ENCODE measurements around the gene NTPCR. TPM values are rescaled to one million over a fixed set of nuclear protein-coding genes. Genes with fewer than 3 reads are reported as not detected.

NTPCR gene
- total RNA-seq, 1 experiment from 2014 or later, result 45.3 TPM

DNA sequence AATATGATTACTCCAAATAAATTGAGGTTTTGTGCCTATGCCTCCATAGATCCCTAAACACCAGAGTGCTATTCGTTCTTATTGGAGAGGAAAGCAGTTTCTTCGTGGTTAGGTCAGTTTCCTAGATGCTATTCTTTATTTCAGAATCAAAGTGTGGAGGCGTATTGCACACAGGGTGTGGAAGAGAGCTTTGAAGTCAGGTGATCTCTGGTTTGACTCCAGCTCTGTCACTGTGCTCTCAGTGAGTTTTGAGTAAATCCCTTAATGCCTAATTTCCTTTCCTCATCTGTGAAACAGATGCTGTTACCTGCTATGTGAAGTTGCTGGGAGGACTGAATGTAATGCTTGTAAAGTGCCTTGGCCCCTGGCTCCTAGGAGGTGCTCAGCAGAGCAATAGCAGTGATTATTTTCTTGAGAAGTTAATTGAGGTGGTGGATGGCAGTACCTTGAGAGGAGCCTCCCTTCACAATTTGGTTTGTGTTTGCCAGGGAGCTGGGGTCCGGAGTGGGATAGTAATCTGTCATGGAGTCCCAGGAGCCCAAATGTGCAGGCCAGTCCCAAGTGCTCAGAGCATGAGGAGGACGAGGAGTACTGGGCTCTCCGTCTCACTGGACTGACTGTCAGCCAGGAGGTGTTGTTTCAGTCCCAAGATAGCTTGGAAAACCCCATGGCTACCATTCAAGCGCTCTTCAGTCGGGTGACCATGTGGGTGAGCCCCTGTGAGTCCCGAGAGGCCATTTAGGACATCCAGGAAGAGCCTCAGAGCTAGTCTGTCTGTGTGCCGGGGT lies 14.9 kb downstream of the NTPCR start:
- no peaks in the 10 kb centered on the region for H3K9me3 ChIP-seq (ENCODE audit: insufficient read depth, low read depth)
- BruUV-seq (replicated peaks), result no TSS peak
- no peaks in the 10 kb centered on the region for H3K79me2 ChIP-seq (ENCODE audit: low read depth)
- H2AFZ ChIP-seq, result no peak overlapping the region
- H3K27ac ChIP-seq, result no peak overlapping the region
- no peaks in the 10 kb centered on the region for H3K4me1 ChIP-seq (replicated peaks; ENCODE audit: insufficient read depth)
- H3K36me3 ChIP-seq (ENCODE audit: low read depth), result peaks cover 7% of the 10 kb centered on the region; the same call in 1 of the 2 replicates
- no peaks in the 10 kb centered on the region for H3K27me3 ChIP-seq (ENCODE audit: insufficient read depth, low read depth)
- H4K20me1 ChIP-seq (ENCODE audit: insufficient read depth), result no peaks in the 10 kb centered on the region
- POLR2A ChIA-PET (ENCODE audit: unreplicated experiment), result no interaction called here
- H3K4me2 ChIP-seq, result no peak overlapping the region
- H3F3A ChIP-seq (ENCODE audit: insufficient read depth, low read depth), result no peaks in the 10 kb centered on the region
- TF ChIP-seq, protein P1, sequence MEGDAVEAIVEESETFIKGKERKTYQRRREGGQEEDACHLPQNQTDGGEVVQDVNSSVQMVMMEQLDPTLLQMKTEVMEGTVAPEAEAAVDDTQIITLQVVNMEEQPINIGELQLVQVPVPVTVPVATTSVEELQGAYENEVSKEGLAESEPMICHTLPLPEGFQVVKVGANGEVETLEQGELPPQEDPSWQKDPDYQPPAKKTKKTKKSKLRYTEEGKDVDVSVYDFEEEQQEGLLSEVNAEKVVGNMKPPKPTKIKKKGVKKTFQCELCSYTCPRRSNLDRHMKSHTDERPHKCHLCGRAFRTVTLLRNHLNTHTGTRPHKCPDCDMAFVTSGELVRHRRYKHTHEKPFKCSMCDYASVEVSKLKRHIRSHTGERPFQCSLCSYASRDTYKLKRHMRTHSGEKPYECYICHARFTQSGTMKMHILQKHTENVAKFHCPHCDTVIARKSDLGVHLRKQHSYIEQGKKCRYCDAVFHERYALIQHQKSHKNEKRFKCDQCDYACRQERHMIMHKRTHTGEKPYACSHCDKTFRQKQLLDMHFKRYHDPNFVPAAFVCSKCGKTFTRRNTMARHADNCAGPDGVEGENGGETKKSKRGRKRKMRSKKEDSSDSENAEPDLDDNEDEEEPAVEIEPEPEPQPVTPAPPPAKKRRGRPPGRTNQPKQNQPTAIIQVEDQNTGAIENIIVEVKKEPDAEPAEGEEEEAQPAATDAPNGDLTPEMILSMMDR (conservative IDR thresholded peaks at IDR 0.05), result no peak
- TF ChIP-seq EZH2 (IDR thresholded peaks at IDR 0.05; ENCODE audit: low read depth), result no peak
- CTCF ChIA-PET, result no interaction called here
- DNase-seq, result no peak
- H3K9me2 ChIP-seq (ENCODE audit: insufficient read depth), result no peaks in the 10 kb centered on the region
- H3K4me3 ChIP-seq, result no peak overlapping the region
- intact Hi-C loops (cut with micrococcal nuclease; ENCODE audit: unreplicated experiment), result no loop called here

- Histone ChIP-seq H3K79me2 (ENCODE audit: low read depth) (no peaks in the 10 kb centered on the region), H3K4me1 (replicated peaks; ENCODE audit: insufficient read depth) (no peaks in the 10 kb centered on the region), H3F3A (ENCODE audit: insufficient read depth, low read depth) (no peaks in the 10 kb centered on the region), H2AFZ (no peak overlapping the region), H3K4me3 (no peak overlapping the region), H3K9me2 (ENCODE audit: insufficient read depth) (no peaks in the 10 kb centered on the region), H4K20me1 (ENCODE audit: insufficient read depth) (no peaks in the 10 kb centered on the region), H3K27me3 (ENCODE audit: insufficient read depth, low read depth) (no peaks in the 10 kb centered on the region), H3K9me3 (ENCODE audit: insufficient read depth, low read depth) (no peaks in the 10 kb centered on the region), H3K4me2 (no peak overlapping the region), H3K36me3 (ENCODE audit: low read depth) (peaks cover 7% of the 10 kb centered on the region; the same call in 1 of the 2 replicates), H3K27ac (no peak overlapping the region)
- ChIA-PET CTCF (no interaction called here), POLR2A (ENCODE audit: unreplicated experiment) (no interaction called here)
- TF ChIP-seq, protein P1 (conservative IDR thresholded peaks at IDR 0.05), result no peak
- TF ChIP-seq EZH2 (IDR thresholded peaks at IDR 0.05; ENCODE audit: low read depth), result no peak
- DNase-seq, result no peak
- no TSS peak for BruUV-seq (replicated peaks)
- intact Hi-C loops (cut with micrococcal nuclease; ENCODE audit: unreplicated experiment), result no loop called here
These were observed 15.5 kb downstream of the NTPCR start for GRCh38 chr1:232965912-232966217.

DNA sequence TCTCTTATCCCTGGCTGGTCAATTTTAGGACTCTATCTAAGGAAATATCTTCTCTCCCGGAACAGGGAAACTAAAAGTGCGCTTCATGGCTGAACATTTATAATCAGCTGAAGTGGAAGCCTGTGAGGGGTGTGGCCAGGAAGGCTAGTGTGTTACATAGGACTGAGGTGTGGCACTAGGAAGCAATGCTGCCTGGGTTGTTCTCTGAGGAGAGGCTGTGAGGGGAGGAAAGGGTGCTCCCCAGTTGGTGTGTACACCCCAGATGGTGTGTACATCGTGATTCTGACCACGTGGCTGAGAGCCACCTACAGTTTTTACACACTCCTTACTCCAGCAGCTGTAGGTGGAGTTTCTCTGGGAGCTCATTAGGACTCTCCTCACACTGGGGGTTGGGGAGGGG lies 16.3 kb downstream of the NTPCR start:
- Histone ChIP-seq H3K79me2 (ENCODE audit: low read depth) (no peaks in the 10 kb centered on the region), H3K27ac (no peak overlapping the region), H3K27me3 (ENCODE audit: insufficient read depth, low read depth) (no peaks in the 10 kb centered on the region), H3K4me2 (no peak overlapping the region), H3K9me3 (ENCODE audit: insufficient read depth, low read depth) (no peaks in the 10 kb centered on the region), H2AFZ (no peak overlapping the region), H3K9me2 (ENCODE audit: insufficient read depth) (no peaks in the 10 kb centered on the region), H4K20me1 (ENCODE audit: insufficient read depth) (no peaks in the 10 kb centered on the region), H3F3A (ENCODE audit: insufficient read depth, low read depth) (no peaks in the 10 kb centered on the region), H3K4me3 (no peak overlapping the region), H3K4me1 (replicated peaks; ENCODE audit: insufficient read depth) (no peaks in the 10 kb centered on the region), H3K36me3 (ENCODE audit: low read depth) (peaks cover 14% of the 10 kb centered on the region)
- no peak for DNase-seq
- CTCF ChIA-PET, result no interaction called here
- TF ChIP-seq, protein P1 (conservative IDR thresholded peaks at IDR 0.05), result no peak
- TF ChIP-seq EZH2 (IDR thresholded peaks at IDR 0.05; ENCODE audit: low read depth), result no peak
- BruUV-seq (replicated peaks), result no TSS peak
- intact Hi-C loops (cut with micrococcal nuclease; ENCODE audit: unreplicated experiment), result no loop called here
- POLR2A ChIA-PET (ENCODE audit: unreplicated experiment), result no interaction called here

Data from PC-9 (cell line).